ENCODE results near the gene SPRR5. TPM values are rescaled to one million over a fixed set of nuclear protein-coding genes. Genes with fewer than 3 reads are reported as not detected.

SPRR5 gene
- total RNA-seq = not detected
- polyA plus RNA-seq = not detected
- long read RNA-seq, donor 1 = 0 reads
- long read RNA-seq, donor 2 = 0 reads
- long read RNA-seq, donor 3 = 0 reads

GRCh38 chr1:152946651-152947256 is at the start of gene SPRR5:
SPRR5 (plus strand) TSS chr1:152947206; CDS start chr1:152948555, 1,349 bp downstream.
- no peaks in the 10 kb centered on the region for H3K36me3 ChIP-seq
- WGBS, 4 donors = 60 to 75% (median 71%) methylated on average over 4 of the region's 4 CpGs
- no peak for ATAC-seq
- no peak within 1 kb of the TSS for H3K27ac ChIP-seq
- H3K4me1 ChIP-seq = no peaks in the 10 kb centered on the region
- intact Hi-C loops (cut with DNase I) = no loop called here
- no peak for DNase-seq
- peaks cover 0 to 5% (median 0%) of the 10 kb centered on the region in 12 donors for H3K9me3 ChIP-seq
- TF ChIP-seq CTCF (IDR thresholded peaks at IDR 0.05) (no peak), POLR2A (IDR thresholded peaks at IDR 0.05) (no peak)
- no peaks in the 10 kb centered on the region for H3K27me3 ChIP-seq
- H3K4me3 ChIP-seq = no peak within 1 kb of the TSS

GRCh38 chr1:152899027-152899426 is 48.0 kb upstream of the SPRR5 start:
- ATAC-seq (no peak), DNase-seq (no peak)
- Histone ChIP-seq H3K4me1 (no peaks in the 10 kb centered on the region), H3K27me3 (peaks cover 0 to 17% (median 0%) of the 10 kb centered on the region in 9 donors), H3K36me3 (no peaks in the 10 kb centered on the region), H3K4me3 (no peak overlapping the region), H3K9me3 (no peaks in the 10 kb centered on the region), H3K27ac (no peak overlapping the region)
- WGBS, 4 donors = 78 to 82% (median 80%) methylated on average over 4 of the region's 4 CpGs
- TF ChIP-seq POLR2A (IDR thresholded peaks at IDR 0.05) (no peak), CTCF (IDR thresholded peaks at IDR 0.05) (no peak)
- intact Hi-C loops (cut with DNase I) = no loop called here

GRCh38 chr1:152899883-152900282 is 47.1 kb upstream of the SPRR5 start:
- TF ChIP-seq CTCF (IDR thresholded peaks at IDR 0.05) (no peak), POLR2A (IDR thresholded peaks at IDR 0.05) (no peak)
- H3K36me3 ChIP-seq = no peaks in the 10 kb centered on the region
- no peaks in the 10 kb centered on the region for H3K4me1 ChIP-seq
- H3K9me3 ChIP-seq = no peaks in the 10 kb centered on the region
- peaks cover 0 to 20% (median 0%) of the 10 kb centered on the region in 9 donors for H3K27me3 ChIP-seq
- intact Hi-C loops (cut with DNase I) = no loop called here
- H3K27ac ChIP-seq = no peak overlapping the region
- ATAC-seq = no peak
- H3K4me3 ChIP-seq = no peak overlapping the region
- DNase-seq = no peak
- 60 to 68% (median 62%) methylated on average over 2 of the region's 2 CpGs for WGBS, 4 donors

GRCh38 chr1:152901631-152902030 is 45.4 kb upstream of the SPRR5 start:
- no peak overlapping the region for H3K4me3 ChIP-seq
- ATAC-seq (no peak), DNase-seq (no peak)
- H3K4me1 ChIP-seq = no peaks in the 10 kb centered on the region
- H3K36me3 ChIP-seq = no peaks in the 10 kb centered on the region
- WGBS, 4 donors = 70 to 80% (median 72%) methylated on average over 5 of the region's 5 CpGs
- H3K27me3 ChIP-seq = peaks cover 0 to 15% (median 0%) of the 10 kb centered on the region in 9 donors
- no peak for TF ChIP-seq CTCF (IDR thresholded peaks at IDR 0.05)
- no peak for TF ChIP-seq POLR2A (IDR thresholded peaks at IDR 0.05)
- intact Hi-C loops (cut with DNase I) = no loop called here
- no peaks in the 10 kb centered on the region for H3K9me3 ChIP-seq
- H3K27ac ChIP-seq = no peak overlapping the region

All from heart left ventricle (tissue), 16 donors.